Gastroesophageal sphincter (tissue), 3 donors: ENCODE measurements around the gene PRR27.

Experiments used
- CTCF ChIP-seq, 4 experiments: fragments of 200-600 bp in 2 of 4; fragments of 450-650 bp in 2 of 4; sonication (generic) in 1 of 4; IDR thresholded peaks; one replicate each; pipeline ENCODE4 v1.5.1; 2017 to 2019; ENCODE audit warnings: antibody characterized with exemption in 4 of 4, mild to moderate bottlenecking in 2 of 4, moderate library complexity in 2 of 4
- EP300 ChIP-seq: sonication (generic); formaldehyde crosslinking; IDR thresholded peaks from one replicate; pipeline ENCODE4 v1.6.1; 2017; ENCODE audit warnings: antibody characterized with exemption, mild to moderate bottlenecking
- POLR2A ChIP-seq, 2 donors: fragments of 450-650 bp; IDR thresholded peaks; one replicate each; pipeline ENCODE4 v1.6.1; 2017; ENCODE audit warnings: antibody characterized with exemption in 2 of 2, mild to moderate bottlenecking in 2 of 2, moderate library complexity in 1 of 2
- POLR2AphosphoS5 ChIP-seq: sonication (generic); formaldehyde crosslinking; IDR thresholded peaks from one replicate; pipeline ENCODE4 v1.6.1; 2017; ENCODE audit warnings: antibody characterized with exemption

GRCh38 chr4:70153937-70154336 is at the start of gene PRR27:
- no peak for TF ChIP-seq POLR2AphosphoS5
- no peak for TF ChIP-seq CTCF (IDR thresholded peaks at IDR 0.05)
- no peak for TF ChIP-seq EP300
- no peak for TF ChIP-seq POLR2A (IDR thresholded peaks at IDR 0.05)
